ENCODE data around the gene CLASP1. TPM values are rescaled to one million over a fixed set of nuclear protein-coding genes. Genes with fewer than 3 reads are reported as not detected.
A peak's percentile ranks its signal among the peaks of the same experiment; 100 is the strongest.

The CLASP1 gene
- total RNA-seq, 4 donors from 2014 or later: 28.9 to 58.0 (median 41.9) TPM

DNA sequence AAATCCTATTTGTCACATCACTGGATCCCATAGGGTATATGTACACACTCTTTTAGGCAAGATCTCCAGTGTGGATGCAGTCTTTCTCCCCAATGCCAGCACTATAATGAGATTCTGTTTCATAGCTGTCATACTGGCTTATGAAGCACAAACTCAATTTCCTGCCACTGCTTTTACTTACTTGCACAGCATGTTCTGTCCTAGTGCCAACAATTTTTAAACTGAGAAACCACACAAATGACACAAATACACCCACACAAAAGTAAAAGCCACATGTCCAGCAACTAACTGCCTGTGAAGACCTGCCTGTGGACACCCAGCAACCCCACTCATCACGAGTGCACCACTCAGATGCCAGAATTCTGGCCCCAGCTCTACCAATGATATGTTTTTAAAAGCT, 148.2 kb downstream of the CLASP1 start:
- H3K27ac ChIP-seq: peak overlapping the region; percentile 35 to 88 (median 53)
- H3K4me1 ChIP-seq: peaks cover 10 to 54% (median 29%) of the 10 kb centered on the region in 3 donors
- H3K9me3 ChIP-seq: no peaks in the 10 kb centered on the region
- no peak for DNase-seq
- WGBS, 2 donors: 19 to 47% methylated on average over 1 of the region's 1 CpG
- H3K36me3 ChIP-seq: peaks cover 0 to 48% (median 5%) of the 10 kb centered on the region in 3 donors
- TF ChIP-seq CTCF (IDR thresholded peaks at IDR 0.05) (no peak), POLR2A (IDR thresholded peaks at IDR 0.05) (no peak)
- H3K27me3 ChIP-seq: no peaks in the 10 kb centered on the region
- no peak overlapping the region for H3K4me3 ChIP-seq
- intact Hi-C loops (cut with DNase I): no loop called here

DNA sequence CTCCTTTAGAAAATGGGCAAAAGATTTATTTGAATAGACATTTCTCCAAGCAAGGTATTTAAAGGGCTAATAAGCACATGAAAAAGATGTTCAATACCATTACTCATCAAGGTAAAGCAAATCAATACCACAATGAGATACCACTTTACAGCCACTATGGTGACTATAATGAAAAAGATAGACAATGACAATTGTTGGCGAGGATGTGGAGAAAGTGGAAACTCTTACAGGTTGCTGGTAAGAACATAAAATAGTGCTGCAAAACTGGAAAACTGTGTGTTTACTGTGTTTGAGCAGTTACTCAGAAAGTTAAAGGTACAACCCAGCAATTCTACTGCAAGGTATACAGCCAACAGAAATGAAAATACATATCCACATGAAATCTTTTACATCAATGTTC, 150.5 kb downstream of the CLASP1 start:
- Histone ChIP-seq H3K36me3 (peaks cover 0 to 70% (median 6%) of the 10 kb centered on the region in 3 donors), H3K9me3 (no peaks in the 10 kb centered on the region), H3K27me3 (no peaks in the 10 kb centered on the region), H3K4me3 (no peak overlapping the region), H3K4me1 (peaks cover 5 to 32% (median 19%) of the 10 kb centered on the region in 3 donors), H3K27ac (no peak overlapping the region)
- TF ChIP-seq POLR2A (IDR thresholded peaks at IDR 0.05): no peak
- TF ChIP-seq CTCF (IDR thresholded peaks at IDR 0.05): no peak
- DNase-seq: no peak
- intact Hi-C loops (cut with DNase I): no loop called here
- WGBS, 2 donors: 92 to 94% methylated on average over 1 of the region's 1 CpG

- WGBS, 2 donors: 70 to 71% methylated on average over 3 of the region's 3 CpGs
These were observed 156.9 kb downstream of the CLASP1 start for GRCh38 chr2:121492409-121492808.

GRCh38 chr2:121491518-121491917, 157.7 kb downstream of the CLASP1 start:
- Histone ChIP-seq H3K9me3 (no peaks in the 10 kb centered on the region), H3K4me3 (no peak overlapping the region), H3K27me3 (no peaks in the 10 kb centered on the region), H3K36me3 (peaks cover 0 to 27% (median 3%) of the 10 kb centered on the region in 3 donors), H3K4me1 (peaks cover 0 to 14% (median 0%) of the 10 kb centered on the region in 3 donors), H3K27ac (no peak overlapping the region)
- 84 to 85% methylated on average over 4 of the region's 4 CpGs for WGBS, 2 donors
- intact Hi-C loops (cut with DNase I): no loop called here
- DNase-seq: no peak
- TF ChIP-seq POLR2A (IDR thresholded peaks at IDR 0.05) (no peak), CTCF (IDR thresholded peaks at IDR 0.05) (no peak)

More at GRCh38 chr2:121492409-121492808, 156.9 kb downstream of the CLASP1 start:
- no peak for DNase-seq
- no peak overlapping the region for H3K27ac ChIP-seq
- H3K4me1 ChIP-seq: peaks cover 0 to 14% (median 0%) of the 10 kb centered on the region in 3 donors
- no peaks in the 10 kb centered on the region for H3K9me3 ChIP-seq
- TF ChIP-seq CTCF (IDR thresholded peaks at IDR 0.05) (no peak), POLR2A (IDR thresholded peaks at IDR 0.05) (no peak)
- intact Hi-C loops (cut with DNase I): no loop called here
- H3K27me3 ChIP-seq: no peaks in the 10 kb centered on the region
- no peak overlapping the region for H3K4me3 ChIP-seq
- H3K36me3 ChIP-seq: peaks cover 0 to 27% (median 3%) of the 10 kb centered on the region in 3 donors

DNA sequence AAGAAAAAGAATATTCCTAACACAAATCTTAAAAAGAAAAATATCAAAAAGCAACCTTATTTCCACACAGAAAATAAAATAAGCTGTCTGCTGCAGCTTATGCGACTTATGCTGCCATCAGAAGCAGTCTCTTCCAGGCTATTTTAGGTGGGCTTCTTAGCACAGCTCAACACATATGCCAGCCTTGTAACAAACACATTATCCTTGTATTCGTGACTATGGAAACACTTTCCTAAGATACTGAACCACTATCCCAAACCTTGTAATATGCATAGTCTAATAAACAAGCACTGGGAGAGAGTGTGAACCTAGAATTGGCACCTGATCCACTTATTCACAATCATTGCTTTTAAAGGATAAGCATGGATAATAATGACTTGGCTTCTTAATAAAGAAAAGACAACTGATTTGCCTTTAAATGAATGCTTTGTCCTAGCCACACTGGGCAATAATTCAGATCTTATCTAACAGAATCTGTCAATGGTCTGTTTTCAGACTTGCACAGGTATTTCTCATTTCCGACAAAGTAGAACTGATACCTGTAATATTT, 158.6 kb downstream of the CLASP1 start:
- peaks cover 0 to 23% (median 3%) of the 10 kb centered on the region in 3 donors for H3K36me3 ChIP-seq
- H3K27me3 ChIP-seq: no peaks in the 10 kb centered on the region
- 80 to 88% methylated on average over 3 of the region's 3 CpGs for WGBS, 2 donors
- no peak for TF ChIP-seq CTCF (IDR thresholded peaks at IDR 0.05)
- no peak for TF ChIP-seq POLR2A (IDR thresholded peaks at IDR 0.05)
- no peak for DNase-seq
- intact Hi-C loops (cut with DNase I): no loop called here
- no peaks in the 10 kb centered on the region for H3K9me3 ChIP-seq
- H3K4me1 ChIP-seq: peaks cover 0 to 23% (median 0%) of the 10 kb centered on the region in 3 donors
- no peak overlapping the region for H3K4me3 ChIP-seq
- no peak overlapping the region for H3K27ac ChIP-seq
